Endodermal cell (in vitro differentiated cells): ENCODE results near the gene TNFRSF4. TPM values are rescaled to one million over a fixed set of nuclear protein-coding genes. Genes with fewer than 3 reads are reported as not detected.

Experiments
- DNase-seq: peaks from one replicate; pipeline ENCODE4 v3.0.0-alpha.2; 2017
- H3K27ac ChIP-seq: 2 replicates; pipeline ENCODE4 v1.5.1; 2013; ENCODE audit warnings: mild to moderate bottlenecking, low read depth, low read length, moderate library complexity
- H3K27me3 ChIP-seq: 2 replicates; pipeline ENCODE4 v1.6.1; 2013; ENCODE audit warnings: mild to moderate bottlenecking, low read length, moderate library complexity; ENCODE audit not compliant: insufficient read depth, control insufficient read depth, poor library complexity, severe bottlenecking
- H3K36me3 ChIP-seq: 2 replicates; pipeline ENCODE4 v1.7.0; 2013; ENCODE audit warnings: mild to moderate bottlenecking, low read length, moderate library complexity; ENCODE audit not compliant: control insufficient read depth, insufficient read depth
- H3K4me1 ChIP-seq: one replicate; pipeline ENCODE4 v1.7.0; 2013; ENCODE audit warnings: low read length; ENCODE audit not compliant: control insufficient read depth, insufficient read depth
- H3K4me3 ChIP-seq: 2 replicates; pipeline ENCODE4 v1.5.1; 2013; ENCODE audit warnings: mild to moderate bottlenecking, low read length, moderate library complexity
- H3K9ac ChIP-seq: 2 replicates; pipeline ENCODE4 v1.6.1; 2013; ENCODE audit warnings: mild to moderate bottlenecking, low read length, moderate library complexity; ENCODE audit not compliant: poor library complexity, severe bottlenecking; ENCODE audit errors: extremely low read depth
- H3K9me3 ChIP-seq: 2 replicates; pipeline ENCODE4 v1.6.1; 2013; ENCODE audit warnings: mild to moderate bottlenecking, low read length, moderate library complexity; ENCODE audit not compliant: control insufficient read depth
- H3K27ac Mint-ChIP-seq: 2 replicates; pipeline ENCODE4 v1.8.0; 2020; ENCODE audit warnings: mixed read lengths
- H3K27me3 Mint-ChIP-seq: 2 replicates; pipeline ENCODE4 v1.8.0; 2021; ENCODE audit warnings: mild to moderate bottlenecking, mixed read lengths; ENCODE audit not compliant: insufficient read depth
- H3K36me3 Mint-ChIP-seq: 2 replicates; pipeline ENCODE4 v1.8.0; 2020; ENCODE audit warnings: low read depth, mixed read lengths
- H3K4me1 Mint-ChIP-seq: 2 replicates; pipeline ENCODE4 v1.8.0; 2020; ENCODE audit warnings: mixed read lengths
- H3K4me3 Mint-ChIP-seq: 2 replicates; pipeline ENCODE4 v1.8.0; 2020; ENCODE audit warnings: mild to moderate bottlenecking, moderate library complexity, mixed read lengths
- H3K9me3 Mint-ChIP-seq: 2 replicates; pipeline ENCODE4 v1.8.0; 2020; ENCODE audit warnings: mild to moderate bottlenecking, mixed read lengths
- WGBS, 2 experiments: methylation state at CpG; one replicate each; pipeline versions ENCODE4 v1.1.5 to v1.1.7; 2013; ENCODE audit warnings: missing lambda C conversion rate in 2 of 2, mixed read lengths in 1 of 2; ENCODE audit not compliant: insufficient coverage in 1 of 2, insufficient read length in 1 of 2; 5-methylcytosine and 5-hydroxymethylcytosine counted together
- total RNA-seq, 2 donors: library from RNA; stranded (reverse); fragmentation: NEBNext Ultra II Directional in 1 of 2; extraction: Animal tissue kit (Norgen Biotek cat#: 25700) in 1 of 2; gene quantifications; 2 replicates in 1 of 2; 3 replicates in 1 of 2; pipeline ENCODE4 v1.2.1, GENCODE V29; 2021
- TF ChIP-seq, protein P1 (sequence below): fragments of 200-600 bp; sonication (generic); conservative IDR thresholded peaks from 2 replicates; pipeline ENCODE4 v1.5.0; 2021; ENCODE audit warnings: antibody characterized with exemption, mild to moderate bottlenecking

TNFRSF4 gene
- total RNA-seq, 2 donors from 2014 or later = 0.20 TPM; not detected in 1

DNA sequence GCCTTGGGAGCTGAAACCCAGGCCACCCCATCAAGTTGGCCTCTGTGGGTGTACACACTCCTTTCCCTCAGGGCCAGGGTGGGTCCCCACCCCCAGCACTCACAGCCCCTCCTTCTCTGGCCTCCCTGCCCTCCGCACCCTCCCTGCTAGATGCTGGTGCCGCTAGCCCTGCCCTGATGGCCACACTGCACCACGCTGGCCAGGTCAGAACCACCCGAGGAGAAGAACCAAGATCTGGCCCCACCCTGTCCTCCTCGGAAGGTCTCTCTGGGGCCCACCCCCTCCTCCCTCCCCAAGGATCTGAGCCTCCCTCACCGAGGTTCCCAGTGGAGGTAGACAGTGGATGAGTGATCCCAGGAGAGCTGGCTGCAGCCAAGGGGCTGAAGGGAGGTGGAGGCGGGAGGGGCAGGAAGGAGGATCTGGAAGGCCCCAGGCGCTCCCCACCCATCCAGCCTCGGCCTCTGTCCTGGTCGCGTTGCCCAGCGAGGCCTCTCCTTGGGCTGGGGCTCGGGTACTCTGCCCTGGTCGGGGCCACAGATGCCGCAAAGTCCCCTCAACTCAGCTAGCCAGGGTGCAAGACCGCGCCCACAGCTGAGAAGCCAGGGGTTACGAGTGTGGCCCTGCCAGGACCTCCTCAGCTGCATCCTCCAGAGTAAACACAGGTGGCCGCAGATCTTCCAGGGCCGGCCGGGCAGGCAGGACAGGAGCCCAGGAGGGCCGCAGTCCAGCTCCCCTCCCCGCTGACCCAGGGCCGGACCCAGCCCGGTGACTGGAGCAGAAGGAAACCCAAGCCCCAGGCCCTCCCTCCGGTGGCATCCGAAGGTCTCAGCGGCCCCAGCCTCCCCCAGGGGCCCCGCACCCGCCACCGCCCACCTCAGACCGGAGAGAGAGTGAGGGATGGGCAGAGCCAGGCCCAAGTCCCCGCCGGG lies 23.3 kb upstream of the TNFRSF4 start:
- WGBS, 2 experiments = 89% methylated on average over 17 to 34 of the region's 34 CpGs
- Histone ChIP-seq H3K4me1 (no peaks in the 10 kb centered on the region), H3K9ac (no peak overlapping the region), H3K36me3 (peaks cover 3% of the 10 kb centered on the region), H3K27ac (no peak overlapping the region), H3K4me3 (no peak overlapping the region), H3K27me3 (no peaks in the 10 kb centered on the region), H3K9me3 (no peaks in the 10 kb centered on the region)
- H3K9me3 Mint-ChIP-seq = peaks cover 6% of the 10 kb centered on the region
- H3K27ac Mint-ChIP-seq = no peak overlapping the region
- H3K36me3 Mint-ChIP-seq = peaks cover 14% of the 10 kb centered on the region
- H3K4me3 Mint-ChIP-seq = no peak overlapping the region
- peaks cover 8% of the 10 kb centered on the region for H3K4me1 Mint-ChIP-seq
- TF ChIP-seq, protein P1, sequence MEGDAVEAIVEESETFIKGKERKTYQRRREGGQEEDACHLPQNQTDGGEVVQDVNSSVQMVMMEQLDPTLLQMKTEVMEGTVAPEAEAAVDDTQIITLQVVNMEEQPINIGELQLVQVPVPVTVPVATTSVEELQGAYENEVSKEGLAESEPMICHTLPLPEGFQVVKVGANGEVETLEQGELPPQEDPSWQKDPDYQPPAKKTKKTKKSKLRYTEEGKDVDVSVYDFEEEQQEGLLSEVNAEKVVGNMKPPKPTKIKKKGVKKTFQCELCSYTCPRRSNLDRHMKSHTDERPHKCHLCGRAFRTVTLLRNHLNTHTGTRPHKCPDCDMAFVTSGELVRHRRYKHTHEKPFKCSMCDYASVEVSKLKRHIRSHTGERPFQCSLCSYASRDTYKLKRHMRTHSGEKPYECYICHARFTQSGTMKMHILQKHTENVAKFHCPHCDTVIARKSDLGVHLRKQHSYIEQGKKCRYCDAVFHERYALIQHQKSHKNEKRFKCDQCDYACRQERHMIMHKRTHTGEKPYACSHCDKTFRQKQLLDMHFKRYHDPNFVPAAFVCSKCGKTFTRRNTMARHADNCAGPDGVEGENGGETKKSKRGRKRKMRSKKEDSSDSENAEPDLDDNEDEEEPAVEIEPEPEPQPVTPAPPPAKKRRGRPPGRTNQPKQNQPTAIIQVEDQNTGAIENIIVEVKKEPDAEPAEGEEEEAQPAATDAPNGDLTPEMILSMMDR = no peak
- no peak for DNase-seq
- no peaks in the 10 kb centered on the region for H3K27me3 Mint-ChIP-seq

DNA sequence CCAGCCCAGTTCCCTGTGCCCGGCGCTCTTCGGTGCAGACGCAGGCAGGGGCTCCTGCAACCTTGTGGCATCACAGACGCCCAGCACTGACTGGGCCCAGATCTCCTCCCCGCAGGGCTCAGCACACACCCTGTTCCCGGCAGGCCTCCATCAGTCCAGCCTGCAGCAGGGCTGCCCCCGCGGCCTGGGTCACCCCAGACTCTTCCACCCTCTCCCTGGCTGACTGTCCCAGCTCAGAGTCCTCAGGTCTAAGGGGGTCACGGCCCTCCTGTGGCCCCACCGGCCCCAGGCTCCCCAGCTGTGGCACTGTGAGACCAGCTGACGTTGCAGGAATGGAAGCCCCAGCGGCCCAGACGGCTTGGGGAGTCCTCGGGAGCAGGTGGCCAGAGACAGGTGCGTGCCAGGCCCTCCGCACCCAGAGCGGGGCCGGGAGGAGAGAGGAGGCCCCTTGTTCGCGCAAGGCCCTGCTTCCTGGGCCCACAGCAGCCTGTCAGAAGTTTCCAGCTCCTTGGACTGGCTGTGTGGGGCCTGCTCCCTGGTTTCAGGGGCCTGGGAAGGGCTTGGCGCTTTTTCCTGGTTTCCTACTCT lies 22.3 kb upstream of the TNFRSF4 start:
- H3K4me3 ChIP-seq = no peak overlapping the region
- no peaks in the 10 kb centered on the region for H3K27me3 Mint-ChIP-seq
- TF ChIP-seq, protein P1 = no peak
- peaks cover 14% of the 10 kb centered on the region for H3K36me3 Mint-ChIP-seq
- H3K27ac ChIP-seq = no peak overlapping the region
- H3K9me3 ChIP-seq = no peaks in the 10 kb centered on the region
- H3K27me3 ChIP-seq = no peaks in the 10 kb centered on the region
- peaks cover 6% of the 10 kb centered on the region for H3K9me3 Mint-ChIP-seq
- no peak overlapping the region for H3K4me3 Mint-ChIP-seq
- H3K9ac ChIP-seq = no peak overlapping the region
- peaks cover 8% of the 10 kb centered on the region for H3K4me1 Mint-ChIP-seq
- H3K4me1 ChIP-seq = no peaks in the 10 kb centered on the region
- DNase-seq = no peak
- peaks cover 3% of the 10 kb centered on the region for H3K36me3 ChIP-seq
- no peak overlapping the region for H3K27ac Mint-ChIP-seq
- 96 to 98% methylated on average over 11 to 22 of the region's 22 CpGs for WGBS, 2 experiments

DNA sequence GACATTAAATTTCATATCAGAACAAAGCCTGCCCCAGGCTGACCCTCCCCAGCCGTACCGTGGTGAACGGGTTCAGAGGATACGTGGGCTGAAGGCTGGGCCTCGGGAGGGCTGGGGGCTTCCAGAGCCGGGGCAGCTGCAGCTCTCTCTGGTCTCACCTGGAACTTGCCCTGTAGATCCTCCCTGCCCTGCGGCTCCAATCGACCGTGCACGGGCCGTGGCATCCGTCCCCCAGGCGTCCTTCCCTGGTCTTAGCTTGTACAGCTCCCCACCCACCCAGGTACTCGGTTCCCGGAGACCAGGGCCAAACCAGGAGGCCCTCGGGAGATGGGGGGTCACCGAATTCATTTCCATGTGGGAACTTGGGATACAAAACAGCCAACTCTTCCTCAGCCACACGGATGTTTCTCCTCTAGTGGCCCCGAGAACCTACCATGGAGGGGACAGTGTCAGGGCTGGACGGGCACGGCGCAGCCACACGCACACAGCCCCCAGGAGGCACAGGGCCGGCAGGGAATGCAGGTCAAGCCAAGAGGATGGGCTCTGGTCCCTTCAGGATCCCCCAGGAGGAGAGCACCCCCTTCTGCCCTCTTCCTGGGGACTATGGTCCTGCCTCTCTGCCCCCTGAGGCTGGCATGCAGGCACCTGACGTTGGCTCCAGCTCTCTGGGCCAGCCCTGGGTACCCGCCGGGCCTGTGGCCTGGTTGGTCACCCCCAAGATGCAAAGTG lies 21.2 kb upstream of the TNFRSF4 start:
- Histone ChIP-seq H3K27me3 (no peaks in the 10 kb centered on the region), H3K9ac (no peak overlapping the region), H3K4me3 (no peak overlapping the region), H3K9me3 (no peaks in the 10 kb centered on the region), H3K4me1 (no peaks in the 10 kb centered on the region), H3K27ac (no peak overlapping the region), H3K36me3 (peaks cover 3% of the 10 kb centered on the region)
- Mint-ChIP-seq H3K9me3 (peaks cover 6% of the 10 kb centered on the region), H3K36me3 (peaks cover 14% of the 10 kb centered on the region), H3K27ac (no peak overlapping the region), H3K27me3 (no peaks in the 10 kb centered on the region), H3K4me1 (peaks cover 8% of the 10 kb centered on the region), H3K4me3 (no peak overlapping the region)
- 91 to 95% methylated on average over 21 to 27 of the region's 27 CpGs for WGBS, 2 experiments
- no peak for DNase-seq
- TF ChIP-seq, protein P1 = no peak
